Activated naive CD4-positive, alpha-beta T cell treated with anti-CD3 and anti-CD28 coated beads, Interleukin-2, amount 10 ng/mL, durations not matched to agents 7 days and 5 days (primary cell): Measurements from ENCODE around the gene FSTL4.

Experiments
- CTCF ChIA-PET: fragments of 350-600 bp; sonication (Branson Sonifier 250); formaldehyde crosslinking; loops from one replicate; lab custom pipeline; 2021; ENCODE audit warnings: antibody characterized with exemption; lab: Charles Lee
- DNase-seq: peaks from one replicate; pipeline ENCODE4 v3.0.0-alpha.2; 2020
- H3K27ac Mint-ChIP-seq: one replicate; pipeline ENCODE4 v1.8.0; 2021; ENCODE audit warnings: mild to moderate bottlenecking, moderate library complexity, mixed read lengths
- H3K27me3 Mint-ChIP-seq: one replicate; pipeline ENCODE4 v1.8.0; 2021; ENCODE audit warnings: mild to moderate bottlenecking, mixed read lengths
- H3K36me3 Mint-ChIP-seq: one replicate; pipeline ENCODE4 v1.8.0; 2021; ENCODE audit warnings: mixed read lengths
- H3K4me1 Mint-ChIP-seq: one replicate; pipeline ENCODE4 v1.8.0; 2021; ENCODE audit warnings: mixed read lengths
- H3K4me3 Mint-ChIP-seq: one replicate; pipeline ENCODE4 v1.8.0; 2021; ENCODE audit warnings: mild to moderate bottlenecking, moderate library complexity, mixed read lengths
- H3K9me3 Mint-ChIP-seq: one replicate; pipeline ENCODE4 v1.8.0; 2021; ENCODE audit warnings: mixed read lengths

The FSTL4 gene

GRCh38 chr5:133234273-133234672 is 378.1 kb downstream of the FSTL4 start:
- H3K9me3 Mint-ChIP-seq: no peaks in the 10 kb centered on the region
- CTCF ChIA-PET: no interaction called here
- peaks cover 4% of the 10 kb centered on the region for H3K4me1 Mint-ChIP-seq
- H3K27me3 Mint-ChIP-seq: peaks cover 23% of the 10 kb centered on the region
- DNase-seq: no peak
- peak overlapping the region; percentile 19 for H3K27ac Mint-ChIP-seq
- no peak overlapping the region for H3K4me3 Mint-ChIP-seq
- H3K36me3 Mint-ChIP-seq: no peaks in the 10 kb centered on the region

DNA sequence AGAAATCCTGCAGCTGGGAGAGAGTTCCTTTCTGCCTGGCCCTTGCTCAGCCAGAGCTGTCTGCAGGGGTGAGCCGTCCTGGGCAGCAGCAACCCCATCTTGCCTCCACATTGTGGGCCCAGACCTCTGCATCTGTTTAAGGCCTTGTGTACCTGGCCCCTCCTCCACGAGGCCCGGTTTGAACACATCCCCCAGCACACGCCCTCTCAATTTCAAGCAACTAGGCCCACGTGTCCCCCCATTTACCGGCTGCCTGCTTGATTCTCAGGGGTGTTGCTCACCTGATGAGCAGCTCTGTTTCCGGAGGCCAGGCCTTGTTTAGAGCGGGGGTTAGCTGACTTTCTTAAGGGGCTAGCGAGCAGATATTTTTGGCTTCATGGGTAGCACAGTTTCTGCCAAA is 378.7 kb downstream of the FSTL4 start:
- Mint-ChIP-seq H3K27ac (no peak overlapping the region), H3K9me3 (no peaks in the 10 kb centered on the region), H3K36me3 (no peaks in the 10 kb centered on the region), H3K4me1 (peaks cover 4% of the 10 kb centered on the region), H3K4me3 (no peak overlapping the region), H3K27me3 (peaks cover 23% of the 10 kb centered on the region)
- CTCF ChIA-PET: no interaction called here
- DNase-seq: no peak

DNA sequence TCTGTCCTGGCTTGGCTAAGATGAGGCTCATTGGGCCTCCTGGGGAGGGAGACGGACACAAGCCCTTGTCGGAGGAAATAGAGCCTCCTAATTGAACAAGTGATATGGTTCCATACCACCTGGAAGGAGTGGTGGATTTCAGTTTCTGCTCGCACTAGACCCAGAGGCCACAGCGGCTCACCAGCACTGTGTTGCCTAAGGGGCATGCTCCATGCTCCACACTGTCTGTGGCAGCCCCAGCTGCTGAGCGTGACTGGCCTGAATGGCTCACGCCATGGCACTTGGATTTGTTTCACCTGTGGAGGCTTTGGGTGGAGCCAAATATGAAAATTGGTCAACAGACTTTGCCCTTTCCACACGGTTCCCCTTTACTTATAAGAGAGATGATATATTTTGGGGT is 379.4 kb downstream of the FSTL4 start:
- Mint-ChIP-seq H3K27me3 (peaks cover 23% of the 10 kb centered on the region), H3K9me3 (no peaks in the 10 kb centered on the region), H3K4me1 (peaks cover 4% of the 10 kb centered on the region), H3K36me3 (no peaks in the 10 kb centered on the region), H3K4me3 (no peak overlapping the region), H3K27ac (no peak overlapping the region)
- CTCF ChIA-PET: no interaction called here
- DNase-seq: no peak

DNA sequence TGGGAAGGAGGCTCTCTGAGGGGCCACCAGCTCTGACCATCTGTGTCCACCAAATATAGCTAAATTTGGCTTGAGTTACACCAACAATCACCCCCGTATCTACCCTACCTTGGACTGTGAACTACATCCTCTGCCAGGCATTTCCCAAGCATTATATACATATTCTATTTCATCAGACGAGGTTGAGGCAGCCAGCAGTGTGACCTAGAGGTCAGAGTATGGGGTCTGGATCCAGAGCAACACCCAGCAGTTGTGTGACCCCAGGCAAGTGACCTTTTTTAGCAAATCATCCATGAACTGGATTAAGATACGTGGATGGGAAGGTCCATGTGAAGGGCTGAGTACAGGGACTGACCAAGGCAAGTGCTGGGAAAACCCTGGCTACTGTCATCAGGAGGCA is 379.9 kb downstream of the FSTL4 start:
- Mint-ChIP-seq H3K27me3 (peaks cover 23% of the 10 kb centered on the region), H3K9me3 (no peaks in the 10 kb centered on the region), H3K4me1 (peaks cover 4% of the 10 kb centered on the region), H3K36me3 (no peaks in the 10 kb centered on the region), H3K27ac (no peak overlapping the region), H3K4me3 (no peak overlapping the region)
- no peak for DNase-seq
- CTCF ChIA-PET: no interaction called here

DNA sequence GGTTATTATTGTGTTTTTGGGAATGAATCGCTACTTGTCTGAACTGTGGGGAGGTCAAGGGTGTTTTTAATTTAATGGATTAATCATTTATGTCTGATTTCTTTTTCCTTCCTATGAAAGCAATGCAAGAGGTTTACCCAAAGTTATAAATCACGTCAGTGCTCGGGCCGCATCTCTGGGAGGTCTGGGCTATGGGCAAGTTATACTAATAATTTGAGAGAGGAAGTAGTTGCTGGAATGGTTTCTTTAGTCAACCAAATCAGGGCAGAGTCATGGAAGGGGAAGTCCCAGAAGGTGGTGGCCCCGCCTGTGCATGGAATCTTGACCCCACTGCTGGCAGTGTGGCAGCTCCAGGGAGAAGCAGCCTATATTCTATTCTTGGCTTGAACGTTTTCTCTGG is 380.3 kb downstream of the FSTL4 start:
- Mint-ChIP-seq H3K27me3 (peaks cover 27% of the 10 kb centered on the region), H3K4me1 (peaks cover 4% of the 10 kb centered on the region), H3K36me3 (no peaks in the 10 kb centered on the region), H3K4me3 (no peak overlapping the region), H3K27ac (no peak overlapping the region), H3K9me3 (no peaks in the 10 kb centered on the region)
- DNase-seq: no peak
- CTCF ChIA-PET: no interaction called here

- CTCF ChIA-PET: no interaction called here
- DNase-seq: no peak
- Mint-ChIP-seq H3K36me3 (no peaks in the 10 kb centered on the region), H3K27me3 (peaks cover 19% of the 10 kb centered on the region), H3K4me3 (no peak overlapping the region), H3K4me1 (peaks cover 4% of the 10 kb centered on the region), H3K27ac (no peak overlapping the region), H3K9me3 (no peaks in the 10 kb centered on the region)
Measured at GRCh38 chr5:133230823-133231578, 381.3 kb downstream of the FSTL4 start.

DNA sequence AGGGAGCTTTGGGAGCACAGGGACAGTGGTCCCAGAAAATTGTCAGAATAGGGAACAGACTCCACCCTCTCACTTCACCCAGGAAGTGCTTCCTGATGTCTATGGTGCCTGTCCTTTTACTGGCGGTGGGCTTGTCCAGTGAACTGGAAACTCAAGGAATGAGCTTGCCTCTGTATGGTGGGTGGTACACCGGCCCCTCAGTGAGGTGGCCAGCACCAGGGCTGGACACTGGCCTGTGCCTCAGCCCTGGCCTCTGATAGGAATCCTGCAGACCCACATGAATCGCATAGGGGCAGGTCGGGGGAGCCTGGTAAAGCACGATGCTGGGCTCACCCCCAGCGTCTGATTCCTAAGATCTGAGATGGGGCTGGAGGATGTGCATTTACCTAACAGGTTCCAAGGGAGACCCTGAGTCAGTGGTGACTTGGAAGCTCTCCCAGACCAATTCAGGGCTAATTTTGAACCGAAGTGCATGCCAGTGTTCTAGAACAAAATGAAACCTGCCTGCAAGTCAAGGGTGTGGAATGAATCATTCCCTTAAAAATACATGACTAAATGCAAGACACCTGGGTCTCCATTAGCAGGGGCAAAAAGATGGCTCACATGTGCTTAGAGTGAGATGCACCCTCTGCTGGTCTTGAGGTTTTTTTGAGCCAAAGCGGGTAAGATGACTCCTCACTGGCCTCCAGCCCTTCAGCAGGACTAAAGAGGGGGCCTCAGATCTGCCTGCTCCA is 382.2 kb downstream of the FSTL4 start:
- no peak for DNase-seq
- CTCF ChIA-PET: no interaction called here
- Mint-ChIP-seq H3K4me1 (peaks cover 4% of the 10 kb centered on the region), H3K9me3 (no peaks in the 10 kb centered on the region), H3K27me3 (peaks cover 16% of the 10 kb centered on the region), H3K36me3 (no peaks in the 10 kb centered on the region), H3K27ac (no peak overlapping the region), H3K4me3 (no peak overlapping the region)

DNA sequence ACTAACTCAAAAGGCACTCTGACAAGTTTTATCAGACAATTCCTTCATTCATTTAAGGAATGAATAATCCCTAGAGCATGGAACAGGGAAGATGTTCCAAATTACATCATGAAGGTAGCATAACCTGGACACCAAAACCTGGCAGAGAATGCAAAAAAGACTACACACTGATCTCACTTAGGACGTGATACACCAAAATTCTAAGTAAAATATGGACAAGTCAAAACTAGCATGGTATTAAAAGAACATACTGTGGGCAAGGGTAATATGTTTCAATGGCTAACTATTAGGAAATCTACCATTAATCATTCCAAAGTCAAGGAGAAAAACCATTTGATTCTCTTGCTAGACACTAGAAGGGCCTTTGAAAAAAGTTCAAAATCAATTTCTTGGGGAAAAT is 384.0 kb downstream of the FSTL4 start:
- no peaks in the 10 kb centered on the region for H3K36me3 Mint-ChIP-seq
- DNase-seq: no peak
- no peaks in the 10 kb centered on the region for H3K9me3 Mint-ChIP-seq
- CTCF ChIA-PET: no interaction called here
- H3K4me3 Mint-ChIP-seq: no peak overlapping the region
- H3K27me3 Mint-ChIP-seq: peaks cover 20% of the 10 kb centered on the region
- H3K27ac Mint-ChIP-seq: no peak overlapping the region
- no peaks in the 10 kb centered on the region for H3K4me1 Mint-ChIP-seq

DNA sequence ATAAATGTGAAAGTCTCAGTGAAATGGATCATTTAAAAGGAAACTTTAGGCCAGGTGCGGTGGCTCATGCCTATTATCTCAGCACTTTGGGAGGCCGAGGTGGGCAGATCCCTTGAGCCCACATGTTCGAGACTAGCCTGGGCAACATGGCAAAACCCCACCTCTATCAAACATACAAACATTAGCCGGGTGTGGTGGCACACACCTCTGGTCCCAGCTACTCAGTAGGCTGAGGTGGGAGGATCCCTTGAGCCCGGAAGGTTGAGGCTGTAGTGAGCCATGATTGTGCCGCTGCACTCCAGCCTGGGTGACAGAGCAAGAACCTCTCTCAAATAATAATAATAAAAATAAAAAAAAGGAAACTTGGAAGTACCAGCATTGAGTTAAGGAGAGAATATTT is 384.4 kb downstream of the FSTL4 start:
- H3K27me3 Mint-ChIP-seq: peaks cover 20% of the 10 kb centered on the region
- no peaks in the 10 kb centered on the region for H3K9me3 Mint-ChIP-seq
- DNase-seq: no peak
- no peak overlapping the region for H3K27ac Mint-ChIP-seq
- H3K4me3 Mint-ChIP-seq: no peak overlapping the region
- H3K36me3 Mint-ChIP-seq: no peaks in the 10 kb centered on the region
- H3K4me1 Mint-ChIP-seq: no peaks in the 10 kb centered on the region
- CTCF ChIA-PET: no interaction called here

DNA sequence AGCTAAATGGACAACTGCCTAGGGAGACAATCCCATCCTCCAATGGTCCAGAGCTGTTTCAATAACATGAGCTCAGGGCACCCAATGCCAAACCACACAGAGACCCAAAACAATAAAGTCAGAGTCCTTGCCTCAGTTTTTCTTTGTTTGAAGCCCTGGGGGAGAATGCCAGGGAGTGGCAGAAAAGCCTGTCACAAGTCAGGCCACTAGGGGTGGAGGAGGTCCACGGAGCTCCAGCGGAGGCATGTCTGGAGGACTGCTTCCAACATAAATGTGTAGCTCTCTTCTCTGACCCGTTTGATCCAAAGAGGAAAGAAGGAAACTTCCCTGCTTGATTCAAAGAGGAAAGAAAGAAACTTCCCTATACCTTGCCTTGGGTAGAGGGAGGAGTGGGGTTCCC is 385.3 kb downstream of the FSTL4 start:
- peaks cover 23% of the 10 kb centered on the region for H3K27me3 Mint-ChIP-seq
- CTCF ChIA-PET: no interaction called here
- no peak for DNase-seq
- H3K9me3 Mint-ChIP-seq: no peaks in the 10 kb centered on the region
- H3K27ac Mint-ChIP-seq: no peak overlapping the region
- H3K4me3 Mint-ChIP-seq: no peak overlapping the region
- no peaks in the 10 kb centered on the region for H3K4me1 Mint-ChIP-seq
- no peaks in the 10 kb centered on the region for H3K36me3 Mint-ChIP-seq

DNA sequence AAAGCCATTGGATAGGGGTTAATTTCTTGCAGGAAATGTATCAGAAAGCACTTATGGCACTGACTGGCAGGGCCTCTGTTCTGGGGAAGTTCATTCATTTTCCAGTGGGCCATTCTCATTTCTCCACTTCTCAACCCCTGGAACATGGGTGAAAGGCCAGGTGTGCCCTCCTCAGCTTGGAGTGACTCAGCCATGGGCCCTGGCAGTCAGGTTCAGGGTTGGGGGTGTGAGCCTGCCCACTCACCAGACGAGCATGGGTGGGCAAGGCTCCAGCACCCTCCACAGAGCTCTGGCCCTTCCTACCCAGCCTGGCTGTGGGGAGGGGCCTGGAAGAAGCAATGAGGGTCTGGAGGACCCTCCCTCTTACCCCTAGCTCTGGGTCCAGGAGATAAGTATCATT is 386.2 kb downstream of the FSTL4 start:
- no peak overlapping the region for H3K27ac Mint-ChIP-seq
- CTCF ChIA-PET: no interaction called here
- H3K4me3 Mint-ChIP-seq: no peak overlapping the region
- no peaks in the 10 kb centered on the region for H3K36me3 Mint-ChIP-seq
- no peaks in the 10 kb centered on the region for H3K4me1 Mint-ChIP-seq
- H3K9me3 Mint-ChIP-seq: no peaks in the 10 kb centered on the region
- no peak for DNase-seq
- H3K27me3 Mint-ChIP-seq: peaks cover 20% of the 10 kb centered on the region

- CTCF ChIA-PET: no interaction called here
- Mint-ChIP-seq H3K36me3 (no peaks in the 10 kb centered on the region), H3K4me1 (no peaks in the 10 kb centered on the region), H3K4me3 (no peak overlapping the region), H3K27ac (no peak overlapping the region), H3K9me3 (no peaks in the 10 kb centered on the region), H3K27me3 (peaks cover 18% of the 10 kb centered on the region)
- DNase-seq: no peak
Measured at GRCh38 chr5:133225671-133226152, 386.6 kb downstream of the FSTL4 start.

DNA sequence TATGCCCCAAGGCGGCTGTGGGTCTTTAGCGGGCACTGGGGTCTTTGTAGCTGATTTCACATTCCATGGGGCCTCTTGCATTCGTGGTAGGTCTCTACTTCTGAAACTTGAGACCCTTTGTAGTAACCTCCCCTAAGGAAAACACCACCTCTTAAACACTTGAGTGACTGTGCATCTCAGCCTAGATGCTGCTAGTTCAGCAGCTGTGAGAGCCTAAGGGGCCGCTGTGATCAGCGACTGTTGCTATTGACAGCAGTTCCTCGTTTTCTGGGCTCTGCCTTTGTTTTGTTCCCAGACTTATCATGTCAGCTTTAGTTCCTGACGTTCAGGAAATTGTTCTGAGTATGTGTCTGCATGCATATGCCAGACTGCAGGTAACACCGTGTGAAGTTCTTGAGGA is 389.4 kb downstream of the FSTL4 start:
- no peaks in the 10 kb centered on the region for H3K4me1 Mint-ChIP-seq
- H3K9me3 Mint-ChIP-seq: no peaks in the 10 kb centered on the region
- H3K4me3 Mint-ChIP-seq: no peak overlapping the region
- no peak for DNase-seq
- H3K27ac Mint-ChIP-seq: no peak overlapping the region
- CTCF ChIA-PET: no interaction called here
- no peaks in the 10 kb centered on the region for H3K36me3 Mint-ChIP-seq
- H3K27me3 Mint-ChIP-seq: peaks cover 16% of the 10 kb centered on the region

DNA sequence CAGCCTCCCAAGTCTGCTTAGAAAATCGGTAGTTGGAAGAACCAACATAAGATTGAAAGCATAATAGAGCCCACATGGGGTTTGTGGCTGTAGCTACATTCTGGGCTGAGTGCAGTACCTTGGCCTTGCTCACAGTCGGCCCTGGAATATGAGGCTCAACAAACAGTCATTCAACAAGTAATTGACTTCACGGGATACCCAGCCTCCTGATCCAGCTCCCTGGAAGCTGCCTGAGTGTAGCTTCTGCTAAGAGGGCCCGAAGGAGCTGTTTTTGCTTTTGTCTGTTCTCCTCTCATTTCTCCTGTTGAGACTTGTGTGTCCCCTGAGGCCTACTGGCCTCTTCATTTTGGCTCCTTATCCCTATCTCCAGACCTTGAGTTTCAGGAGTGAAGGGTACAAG is 389.8 kb downstream of the FSTL4 start:
- Mint-ChIP-seq H3K27ac (no peak overlapping the region), H3K4me1 (no peaks in the 10 kb centered on the region), H3K4me3 (no peak overlapping the region), H3K9me3 (no peaks in the 10 kb centered on the region), H3K36me3 (no peaks in the 10 kb centered on the region), H3K27me3 (peaks cover 16% of the 10 kb centered on the region)
- CTCF ChIA-PET: no interaction called here
- no peak for DNase-seq

DNA sequence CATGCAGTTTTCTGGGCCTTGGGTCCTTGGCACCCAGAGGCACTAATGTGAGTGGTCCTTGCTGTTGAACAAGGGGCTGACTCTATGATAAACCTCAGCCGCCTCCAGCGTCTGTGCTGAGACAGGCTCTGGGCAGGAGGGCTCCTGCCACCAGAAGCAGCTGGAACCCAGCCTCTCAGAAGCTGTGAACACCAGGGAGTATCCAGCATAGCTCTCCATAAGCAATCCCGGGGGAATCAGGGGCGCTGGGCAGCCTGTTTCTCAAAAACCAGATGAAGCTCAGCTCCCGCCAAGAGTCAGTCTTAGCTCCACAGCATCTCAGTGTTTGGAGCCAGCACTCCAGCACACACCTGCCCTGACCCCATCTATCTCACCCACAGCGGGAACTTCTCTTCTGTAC is 390.3 kb downstream of the FSTL4 start:
- Mint-ChIP-seq H3K36me3 (no peaks in the 10 kb centered on the region), H3K27ac (no peak overlapping the region), H3K4me1 (no peaks in the 10 kb centered on the region), H3K9me3 (no peaks in the 10 kb centered on the region), H3K4me3 (no peak overlapping the region), H3K27me3 (peaks cover 11% of the 10 kb centered on the region)
- no peak for DNase-seq
- CTCF ChIA-PET: no interaction called here
